Ascending aorta (tissue), 2 donors: Measurements from ENCODE around the gene MYOZ2. TPM values are rescaled to one million over a fixed set of nuclear protein-coding genes. Genes with fewer than 3 reads are reported as not detected.

ENCODE experiments used
- DNase-seq, 2 donors: peaks; one replicate each; pipeline ENCODE4 v3.0.0-alpha.2; 2019; ENCODE audit warnings: low spot score in 2 of 2
- H3K27ac ChIP-seq, 2 donors: fragments of 200-600 bp; sonication (generic); one replicate each; pipeline ENCODE4 v1.5.1; 2016 to 2017; ENCODE audit warnings: mild to moderate bottlenecking in 1 of 2
- H3K27me3 ChIP-seq: fragments of 200-600 bp; sonication (generic); one replicate; pipeline ENCODE4 v1.5.1; 2017
- H3K36me3 ChIP-seq, 2 donors: fragments of 200-600 bp; sonication (generic); one replicate each; pipeline ENCODE4 v1.5.1; 2016
- H3K4me1 ChIP-seq, 2 donors: fragments of 200-600 bp; sonication (generic); one replicate each; pipeline ENCODE4 v1.5.1; 2016 to 2017; ENCODE audit warnings: mild to moderate bottlenecking in 1 of 2
- H3K4me3 ChIP-seq, 2 donors: fragments of 200-600 bp; sonication (generic); one replicate each; pipeline ENCODE4 v1.5.1; 2016 to 2017; ENCODE audit warnings: mild to moderate bottlenecking in 1 of 2
- H3K9me3 ChIP-seq, 2 donors: fragments of 200-600 bp; sonication (generic); one replicate each; pipeline ENCODE4 v1.5.1; 2016
- intact Hi-C: fragments of 100-400 bp; cut with DNase I; formaldehyde crosslinking; loops from one replicate; pipeline ENCODE4 v1.15.1; 2023
- total RNA-seq: library from RNA; depleted of rRNA; stranded (reverse); fragments of >200 nt; gene quantifications from one replicate; pipeline ENCODE4 v1.1.0, GENCODE V29; 2016
- TF ChIP-seq, protein P1 (sequence below), 3 experiments: fragments of 200-600 bp in 2 of 3; fragments of 450-650 bp in 1 of 3; sonication (generic) in 2 of 3; IDR thresholded peaks; one replicate each; pipeline ENCODE4 v1.5.1; 2016 to 2019; ENCODE audit warnings: antibody characterized with exemption in 3 of 3, mild to moderate bottlenecking in 1 of 3, moderate library complexity in 1 of 3

MYOZ2 gene
- total RNA-seq, 1 donor from 2014 or later: 3.5 TPM

DNA sequence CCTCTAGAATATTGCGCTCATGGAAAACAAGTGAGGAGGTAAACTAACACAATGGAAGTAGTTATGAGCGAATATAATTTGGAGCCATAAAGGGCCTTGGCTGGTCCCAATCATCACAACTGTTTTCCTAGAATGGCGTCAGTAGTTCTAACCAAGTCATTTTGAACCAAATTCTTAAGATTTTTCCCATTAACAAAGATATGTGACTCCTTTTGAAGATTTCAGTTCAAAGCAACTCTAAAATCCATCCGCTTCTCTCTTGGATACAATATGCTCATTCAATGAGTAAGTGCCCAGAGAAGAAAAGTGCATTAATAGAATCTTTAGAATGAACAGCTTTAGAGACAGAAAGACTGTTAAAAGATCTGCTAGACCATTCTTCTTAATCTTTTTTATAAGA is 19.6 kb upstream of the MYOZ2 start:
- H3K4me3 ChIP-seq: no peak overlapping the region
- intact Hi-C loops: no loop called here
- no peaks in the 10 kb centered on the region for H3K9me3 ChIP-seq
- TF ChIP-seq, protein P1, sequence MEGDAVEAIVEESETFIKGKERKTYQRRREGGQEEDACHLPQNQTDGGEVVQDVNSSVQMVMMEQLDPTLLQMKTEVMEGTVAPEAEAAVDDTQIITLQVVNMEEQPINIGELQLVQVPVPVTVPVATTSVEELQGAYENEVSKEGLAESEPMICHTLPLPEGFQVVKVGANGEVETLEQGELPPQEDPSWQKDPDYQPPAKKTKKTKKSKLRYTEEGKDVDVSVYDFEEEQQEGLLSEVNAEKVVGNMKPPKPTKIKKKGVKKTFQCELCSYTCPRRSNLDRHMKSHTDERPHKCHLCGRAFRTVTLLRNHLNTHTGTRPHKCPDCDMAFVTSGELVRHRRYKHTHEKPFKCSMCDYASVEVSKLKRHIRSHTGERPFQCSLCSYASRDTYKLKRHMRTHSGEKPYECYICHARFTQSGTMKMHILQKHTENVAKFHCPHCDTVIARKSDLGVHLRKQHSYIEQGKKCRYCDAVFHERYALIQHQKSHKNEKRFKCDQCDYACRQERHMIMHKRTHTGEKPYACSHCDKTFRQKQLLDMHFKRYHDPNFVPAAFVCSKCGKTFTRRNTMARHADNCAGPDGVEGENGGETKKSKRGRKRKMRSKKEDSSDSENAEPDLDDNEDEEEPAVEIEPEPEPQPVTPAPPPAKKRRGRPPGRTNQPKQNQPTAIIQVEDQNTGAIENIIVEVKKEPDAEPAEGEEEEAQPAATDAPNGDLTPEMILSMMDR (IDR thresholded peaks at IDR 0.05): no peak
- no peak for DNase-seq
- peaks cover 0 to 8% of the 10 kb centered on the region in 2 donors for H3K4me1 ChIP-seq
- H3K36me3 ChIP-seq: no peaks in the 10 kb centered on the region
- no peak overlapping the region for H3K27ac ChIP-seq
- no peaks in the 10 kb centered on the region for H3K27me3 ChIP-seq

DNA sequence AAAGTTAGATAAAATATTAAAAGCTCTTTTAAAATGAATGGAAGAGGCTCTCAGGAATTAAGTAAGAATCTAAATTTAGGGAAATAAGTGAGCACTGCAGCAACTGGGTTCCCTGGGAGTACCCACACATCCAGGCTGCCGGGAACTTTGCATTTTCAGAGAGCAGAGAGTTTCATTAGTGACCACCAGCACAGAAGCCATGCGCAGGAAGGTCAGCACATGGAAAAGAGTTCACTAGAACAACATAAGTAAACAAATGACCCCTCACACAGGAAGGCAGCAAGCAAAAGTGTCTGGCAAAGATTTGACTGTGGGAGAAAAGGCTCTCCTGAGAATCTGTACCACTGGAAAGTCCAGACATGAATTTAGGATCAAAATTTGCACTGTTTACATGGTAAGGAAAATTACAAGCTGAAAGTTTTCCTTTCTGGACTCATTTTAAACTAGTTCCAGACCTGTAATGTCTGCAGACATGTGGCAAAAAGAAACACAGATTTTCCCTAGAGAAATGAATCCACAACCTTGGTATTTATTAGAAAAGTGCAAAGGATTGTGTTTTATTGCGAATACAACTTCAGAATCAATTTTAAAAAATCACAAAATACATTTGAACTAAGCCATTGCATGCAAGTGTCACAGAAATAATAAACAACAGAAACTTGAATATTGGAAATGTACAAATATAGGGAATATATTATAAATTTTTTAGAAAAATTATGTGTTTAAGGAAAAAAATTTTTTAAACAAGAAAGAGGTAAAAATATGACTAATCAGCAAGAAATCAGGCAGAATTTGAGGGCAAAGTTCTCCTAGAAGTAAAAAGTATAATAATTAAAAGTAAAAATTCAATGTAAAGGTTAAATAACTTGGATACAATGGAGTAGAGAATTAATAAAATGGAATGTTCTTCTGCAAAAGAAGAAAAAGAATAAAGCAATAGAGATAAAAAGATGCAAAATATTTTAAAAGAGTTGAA is 18.4 kb upstream of the MYOZ2 start:
- Histone ChIP-seq H3K36me3 (no peaks in the 10 kb centered on the region), H3K27ac (peak overlapping the region; percentile 7 to 46), H3K4me3 (no peak overlapping the region), H3K9me3 (no peaks in the 10 kb centered on the region), H3K4me1 (peaks cover 0 to 8% of the 10 kb centered on the region in 2 donors), H3K27me3 (no peaks in the 10 kb centered on the region)
- intact Hi-C loops: no loop called here
- TF ChIP-seq, protein P1 (IDR thresholded peaks at IDR 0.05): no peak
- DNase-seq: no peak

DNA sequence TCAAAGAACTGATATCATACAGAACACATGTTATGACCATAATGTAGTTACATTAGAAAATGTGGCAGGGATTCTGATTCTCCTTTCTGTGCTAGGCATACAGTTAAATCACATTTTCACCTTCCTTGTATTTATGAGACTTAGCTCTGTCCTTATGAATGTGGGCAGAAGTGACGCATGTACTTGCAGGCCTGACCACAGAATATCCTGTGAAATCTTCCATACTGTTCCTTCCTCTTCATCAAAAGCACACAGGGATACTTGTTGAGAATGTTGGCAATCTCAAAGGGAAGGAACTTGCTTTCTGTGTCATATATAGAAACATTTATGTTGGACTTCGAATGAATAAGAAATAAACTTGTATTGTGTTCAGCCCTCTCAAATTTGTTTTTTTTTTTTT is 17.2 kb upstream of the MYOZ2 start:
- intact Hi-C loops: no loop called here
- H3K9me3 ChIP-seq: no peaks in the 10 kb centered on the region
- H3K27ac ChIP-seq: no peak overlapping the region
- H3K4me1 ChIP-seq: peaks cover 0 to 4% of the 10 kb centered on the region in 2 donors
- no peaks in the 10 kb centered on the region for H3K27me3 ChIP-seq
- TF ChIP-seq, protein P1 (IDR thresholded peaks at IDR 0.05): no peak
- H3K4me3 ChIP-seq: no peak overlapping the region
- no peaks in the 10 kb centered on the region for H3K36me3 ChIP-seq
- no peak for DNase-seq

DNA sequence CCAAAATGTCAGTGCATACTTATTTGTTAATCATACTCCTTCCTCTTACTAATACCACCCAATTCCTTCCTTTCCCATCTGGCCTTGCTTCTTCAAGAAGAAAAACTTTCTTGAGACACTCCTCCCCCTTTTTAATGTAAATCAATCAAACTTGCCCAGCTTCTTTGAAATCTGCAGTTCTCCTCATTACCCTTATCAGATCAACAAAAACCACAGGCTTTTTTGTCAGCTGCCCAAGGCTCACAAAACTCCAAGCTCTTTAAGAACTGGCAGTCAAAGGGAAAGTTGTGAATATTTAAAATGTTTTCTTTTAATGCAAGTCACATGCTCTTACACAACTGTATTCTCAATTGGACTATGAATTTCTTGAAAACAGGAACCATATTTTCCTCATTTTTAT is 11.3 kb upstream of the MYOZ2 start:
- Histone ChIP-seq H3K4me3 (no peak overlapping the region), H3K9me3 (no peaks in the 10 kb centered on the region), H3K4me1 (no peaks in the 10 kb centered on the region), H3K27ac (no peak overlapping the region), H3K27me3 (no peaks in the 10 kb centered on the region), H3K36me3 (no peaks in the 10 kb centered on the region)
- intact Hi-C loops: no loop called here
- no peak for DNase-seq
- TF ChIP-seq, protein P1 (IDR thresholded peaks at IDR 0.05): no peak

DNA sequence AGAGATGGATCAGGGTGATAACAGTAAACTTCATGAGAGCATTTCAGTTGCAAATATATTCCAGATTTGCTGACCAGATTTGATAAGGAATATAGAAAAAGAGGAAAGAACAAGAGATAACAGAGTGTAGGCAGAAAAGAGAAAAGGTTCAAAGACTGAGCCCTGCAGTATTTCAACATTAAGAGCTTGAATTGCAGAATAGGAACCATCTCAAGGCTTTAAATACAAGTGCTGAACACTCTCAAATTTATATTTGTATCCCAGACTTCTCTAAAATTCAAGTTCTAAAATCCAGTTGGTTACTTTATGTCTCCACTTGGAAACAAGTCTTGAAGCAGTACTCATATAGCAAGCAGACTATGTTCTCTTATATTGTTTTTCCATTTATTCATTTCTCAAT is 9.7 kb upstream of the MYOZ2 start:
- TF ChIP-seq, protein P1 (IDR thresholded peaks at IDR 0.05): no peak
- DNase-seq: no peak

More for the DNA sequence above, 9.7 kb upstream of the MYOZ2 start:
- no peaks in the 10 kb centered on the region for H3K27me3 ChIP-seq
- intact Hi-C loops: no loop called here
- H3K4me3 ChIP-seq: no peak overlapping the region
- H3K4me1 ChIP-seq: peaks cover 3 to 9% of the 10 kb centered on the region in 2 donors
- no peak overlapping the region for H3K27ac ChIP-seq
- H3K9me3 ChIP-seq: no peaks in the 10 kb centered on the region
- no peaks in the 10 kb centered on the region for H3K36me3 ChIP-seq
